GM18520 (cell line): ENCODE data around the gene PTK6.

Source experiments
- ATAC-seq: cut with Tn5 transposase; IDR thresholded peaks from one replicate; pipeline ENCODE4 v1.9.1; 2021; ENCODE audit not compliant: unreplicated experiment

PTK6 gene

DNA sequence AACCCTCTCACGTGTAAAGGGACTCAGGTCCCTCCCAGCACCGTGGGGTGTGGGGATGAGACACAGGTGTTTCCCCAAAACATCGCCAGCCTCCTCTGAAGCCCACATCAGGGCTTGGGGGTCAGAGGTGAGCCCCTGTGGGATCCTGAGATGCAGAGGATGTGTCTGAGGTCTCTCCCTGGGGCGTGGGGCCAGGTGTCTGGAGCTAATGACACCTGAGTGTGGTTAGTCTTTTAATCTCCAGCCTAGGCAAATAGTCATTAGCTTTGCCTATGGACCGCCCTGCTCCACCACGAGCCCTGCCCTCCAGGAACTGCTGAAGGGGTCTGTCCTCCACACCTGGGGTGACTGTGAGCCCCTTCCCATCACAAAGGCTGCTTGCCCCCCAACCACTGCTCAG lies 8.6 kb upstream of the PTK6 start:
- no peak for ATAC-seq

DNA sequence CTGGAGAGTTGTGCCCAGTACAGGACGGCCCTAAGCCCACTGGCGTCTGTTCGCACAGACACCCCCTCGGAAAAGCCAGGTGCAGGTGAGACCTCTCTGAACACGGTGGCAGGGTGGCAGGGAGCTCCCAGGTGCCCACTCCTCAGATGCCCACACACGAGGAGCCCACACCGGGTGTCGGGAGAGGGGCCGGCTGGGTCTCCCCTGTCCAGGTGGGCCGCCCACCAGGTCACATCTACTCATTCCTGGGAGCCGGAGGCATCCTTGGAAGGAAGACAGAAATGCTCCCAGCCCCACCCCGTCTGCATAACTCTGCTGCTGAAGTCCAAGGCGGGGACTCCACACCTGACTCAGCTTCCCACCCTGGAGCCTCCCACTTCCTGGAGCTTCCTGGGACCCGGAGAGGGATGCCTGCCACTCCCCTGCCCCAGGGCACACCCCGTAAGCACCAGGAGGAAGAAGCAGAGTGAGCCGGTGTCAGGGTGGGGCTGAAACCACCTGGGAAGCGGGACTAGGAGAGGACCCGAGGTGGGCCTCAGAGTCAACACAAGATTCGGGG lies 7.9 kb upstream of the PTK6 start:
- no peak for ATAC-seq

DNA sequence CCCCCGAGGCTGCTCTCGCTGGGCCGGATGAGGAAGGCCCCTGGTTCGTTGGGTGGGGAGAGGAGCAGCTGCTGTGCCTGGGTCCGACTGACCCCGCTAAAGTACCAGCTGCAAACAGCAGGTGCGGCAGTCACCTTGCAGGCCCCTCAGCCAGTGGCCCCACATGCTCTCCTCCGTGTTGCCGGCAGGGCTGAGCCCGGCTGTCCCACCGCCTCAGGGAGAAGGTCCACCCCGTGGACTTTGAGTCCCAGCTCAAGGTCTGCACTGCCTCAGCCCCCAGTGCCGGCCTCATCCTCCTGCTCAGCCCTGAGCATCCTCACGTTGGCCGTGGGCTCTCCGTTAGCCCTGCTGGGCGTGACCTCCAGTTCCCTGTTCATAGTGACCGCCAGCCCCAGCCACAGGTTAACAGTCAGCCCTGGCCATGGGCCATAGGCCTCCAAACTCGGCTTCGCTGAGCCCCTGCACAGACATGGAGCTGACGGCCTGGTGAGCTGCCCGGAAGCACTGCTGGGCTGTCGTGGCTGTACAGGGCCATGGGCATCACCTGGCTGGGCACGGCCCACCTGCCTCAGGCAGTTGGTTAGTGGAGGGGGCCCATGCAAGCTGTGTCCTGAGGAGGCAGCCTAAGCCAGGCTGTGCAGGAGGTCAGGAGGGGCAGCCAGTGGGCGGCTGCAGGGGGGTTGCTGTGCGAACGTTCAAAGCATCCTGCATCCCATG lies 7.2 kb upstream of the PTK6 start:
- no peak for ATAC-seq

DNA sequence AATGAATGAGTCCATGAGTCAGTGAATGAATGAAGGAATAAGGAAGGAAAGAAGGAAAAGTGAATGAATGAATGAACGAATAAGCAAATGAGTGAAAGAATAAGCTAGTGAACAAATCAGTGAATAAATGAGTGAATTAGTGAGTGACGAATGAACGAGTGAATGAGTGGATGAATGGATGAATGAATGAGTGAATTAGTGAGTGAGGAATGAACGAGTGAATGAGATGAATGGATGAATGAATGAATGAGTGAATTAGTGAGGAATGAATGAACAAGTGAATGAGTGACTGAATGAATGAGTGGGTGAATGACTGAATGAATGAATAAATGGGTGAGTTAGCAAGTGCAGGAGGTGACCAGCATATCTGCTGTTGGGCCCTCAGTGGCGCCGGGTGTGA lies 6.6 kb upstream of the PTK6 start:
- no peak for ATAC-seq

DNA sequence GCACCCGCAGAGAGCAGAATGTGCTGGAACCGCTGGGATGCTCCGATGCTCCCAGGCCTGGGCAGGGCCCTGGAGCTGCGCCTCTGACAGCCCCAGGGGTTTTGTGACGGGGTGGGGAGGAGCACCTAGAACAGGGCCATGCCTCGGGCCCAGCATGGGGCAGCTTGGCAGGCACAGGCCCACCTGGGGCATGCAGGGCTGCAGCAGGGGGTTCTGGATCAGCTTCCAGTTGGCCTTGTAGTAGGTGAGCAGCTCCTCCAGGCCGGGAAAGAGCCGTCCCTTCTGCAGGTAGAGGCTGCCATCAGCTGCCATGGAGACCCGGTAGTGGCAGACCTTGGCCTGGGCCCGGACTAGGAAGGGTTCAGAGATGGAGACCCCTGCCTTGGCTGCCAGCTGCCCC lies 6.0 kb upstream of the PTK6 start:
- no peak for ATAC-seq

DNA sequence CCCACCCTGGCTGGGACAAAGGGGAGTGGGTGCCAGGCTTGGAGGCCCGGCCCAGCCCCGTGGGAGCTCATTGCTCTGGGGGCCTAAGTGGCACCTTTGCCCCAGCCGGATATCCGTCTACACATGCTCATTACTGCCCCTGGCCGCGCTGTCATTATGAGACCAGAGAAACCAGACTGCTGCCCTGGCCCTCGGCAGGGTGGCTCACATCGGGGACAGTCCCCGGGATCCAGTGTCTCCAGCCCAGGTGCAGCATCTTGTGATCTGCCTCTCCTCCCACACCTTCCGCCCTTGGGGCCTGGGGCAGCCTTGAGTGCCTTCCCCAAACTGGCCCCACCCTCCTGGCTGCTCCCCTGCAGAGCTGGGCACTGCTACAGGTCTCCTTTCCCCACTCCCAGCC lies 5.5 kb upstream of the PTK6 start:
- no peak for ATAC-seq

DNA sequence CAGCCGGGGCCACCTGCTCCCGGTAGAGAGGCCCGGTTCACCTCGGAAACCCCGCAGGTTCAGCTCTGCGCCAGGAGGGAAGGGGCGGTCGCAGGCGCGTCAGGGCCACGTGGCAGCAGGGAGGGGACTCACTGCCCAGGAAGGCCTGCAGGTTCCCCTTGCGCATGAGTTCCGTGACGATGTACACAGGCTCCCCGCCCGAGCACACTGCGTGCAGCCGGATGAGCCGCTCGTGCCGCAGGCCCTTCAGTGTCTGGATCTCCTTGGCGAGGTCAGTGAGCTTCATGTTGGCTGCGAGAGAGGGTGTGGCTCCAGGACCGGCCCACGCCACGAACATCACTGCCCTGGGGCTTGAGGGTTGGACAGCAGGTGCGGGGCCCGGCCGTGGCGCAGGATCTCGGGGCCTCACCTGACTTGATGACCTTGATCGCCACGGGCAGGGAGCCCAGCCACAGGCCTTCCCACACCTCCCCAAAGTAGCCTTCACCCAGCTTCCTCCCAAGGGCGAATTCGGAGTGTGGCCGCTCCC lies 4.9 kb upstream of the PTK6 start:
- ATAC-seq: no peak

DNA sequence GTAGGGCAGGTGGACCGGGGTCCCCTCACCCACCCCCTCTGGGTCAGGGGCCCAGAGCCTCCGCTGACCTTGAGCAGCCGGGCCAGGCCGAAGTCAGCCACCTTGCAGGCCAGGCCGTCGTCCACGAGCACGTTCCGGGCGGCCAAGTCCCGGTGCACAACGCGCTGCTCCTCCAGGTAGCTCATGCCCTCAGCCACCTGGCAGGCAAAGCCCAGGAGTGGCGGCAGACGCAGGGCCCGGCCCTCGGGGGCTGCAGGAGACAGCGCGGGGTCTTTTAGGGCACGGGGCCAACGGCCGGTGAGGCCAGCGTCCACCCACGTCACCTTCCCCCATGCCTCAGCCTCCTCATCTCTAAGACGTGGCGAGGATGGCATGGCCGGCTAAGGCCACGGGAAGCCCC lies 4.2 kb upstream of the PTK6 start:
- no peak for ATAC-seq

DNA sequence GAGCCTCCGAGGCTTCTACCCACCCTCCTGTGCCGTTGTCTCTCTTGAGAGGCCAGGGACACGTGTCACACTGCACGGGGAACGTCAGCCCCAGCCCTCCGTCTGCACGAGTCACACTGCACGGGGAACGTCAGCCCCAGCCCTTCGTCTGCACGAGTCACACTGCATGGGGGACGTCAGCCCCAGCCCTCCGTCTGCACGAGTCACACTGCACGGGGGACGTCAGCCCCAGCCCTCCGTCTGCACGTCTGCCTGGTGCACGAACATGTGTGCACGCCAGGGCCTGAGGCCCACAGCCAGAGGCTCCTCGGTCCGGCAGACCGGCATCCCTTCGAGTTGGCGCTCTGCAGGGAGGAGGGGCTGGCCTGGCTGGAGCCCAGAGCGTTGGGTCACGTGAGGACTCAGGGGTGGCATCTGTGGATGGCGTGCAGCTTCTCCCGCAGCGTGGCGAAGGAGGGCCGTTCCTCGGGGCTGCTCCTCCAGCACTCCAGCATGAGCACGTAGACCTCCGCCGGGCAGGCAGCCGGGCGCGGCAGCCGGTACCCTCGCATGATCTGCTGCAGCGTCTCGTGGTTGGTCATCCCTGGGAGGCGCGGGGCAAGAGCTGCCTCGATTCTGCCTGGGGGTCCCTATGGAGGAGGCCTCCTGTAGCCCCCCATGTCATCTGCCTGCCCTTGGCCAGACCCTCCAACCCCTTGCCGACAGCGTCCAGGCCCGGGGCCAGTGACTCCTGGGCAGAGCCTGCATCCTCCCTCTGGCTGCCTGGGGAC lies 3.4 kb upstream of the PTK6 start:
- no peak for ATAC-seq

DNA sequence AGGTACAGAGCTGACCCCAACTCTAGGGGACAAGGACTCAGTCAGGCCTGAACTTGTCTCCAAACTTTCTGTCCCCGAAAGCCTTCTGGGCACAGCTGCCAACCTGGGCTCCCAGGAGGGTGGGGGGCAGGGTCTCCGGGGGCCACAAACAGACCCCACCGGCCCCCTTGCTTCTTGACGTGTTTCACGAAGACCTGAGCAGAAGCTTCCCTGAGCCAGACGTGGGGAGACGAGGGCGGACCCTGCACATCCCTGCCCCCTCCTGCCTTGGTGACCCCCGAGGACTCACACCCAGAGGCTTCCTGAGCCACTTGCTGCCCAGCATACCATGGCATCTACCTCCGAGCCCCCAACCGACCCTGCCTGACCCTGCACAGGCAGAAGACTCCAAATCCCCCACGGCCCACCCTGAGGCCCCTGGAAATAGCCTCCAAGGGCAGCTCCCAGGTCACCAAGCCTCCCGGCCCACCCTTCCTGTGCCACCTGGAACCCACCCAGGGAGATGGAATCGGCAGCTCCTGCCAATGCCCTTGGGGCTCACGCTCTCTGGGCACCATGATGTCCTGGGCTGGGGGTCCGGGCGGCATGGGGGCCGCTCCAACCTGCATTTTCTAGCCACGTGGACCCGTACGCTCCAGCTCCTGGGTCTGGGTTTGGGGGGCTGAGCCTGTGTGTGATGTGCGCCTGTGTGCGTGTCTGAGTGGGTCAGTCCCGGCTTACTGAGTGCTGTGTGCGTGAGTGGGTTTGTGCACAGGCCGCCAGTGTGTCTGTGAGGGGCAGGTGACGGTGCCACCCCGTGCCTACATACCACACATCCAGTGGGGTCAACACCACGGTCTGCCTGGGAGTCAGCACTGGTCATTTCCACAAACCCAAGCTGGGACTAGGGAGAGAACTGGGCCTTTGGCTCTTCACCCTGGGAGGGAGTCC lies 2.5 kb upstream of the PTK6 start:
- ATAC-seq: no peak

DNA sequence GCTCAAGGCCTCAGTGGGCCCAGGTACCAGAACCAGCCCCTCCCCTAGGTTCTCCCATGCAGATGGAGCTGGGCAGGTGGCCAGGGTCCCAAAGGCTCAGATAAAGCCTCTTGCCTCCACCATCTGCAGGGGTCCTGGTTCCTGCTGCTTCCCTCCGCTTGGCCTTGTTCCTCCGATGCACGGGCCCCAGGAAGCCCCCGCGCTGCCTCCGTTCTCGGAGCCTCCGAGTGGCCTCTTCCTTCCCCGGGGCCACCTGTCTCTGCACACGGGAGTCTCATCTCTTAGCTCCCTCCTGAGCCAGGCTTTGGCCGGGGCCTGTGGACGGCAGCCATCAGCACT lies 1.9 kb upstream of the PTK6 start:
- no peak for ATAC-seq

DNA sequence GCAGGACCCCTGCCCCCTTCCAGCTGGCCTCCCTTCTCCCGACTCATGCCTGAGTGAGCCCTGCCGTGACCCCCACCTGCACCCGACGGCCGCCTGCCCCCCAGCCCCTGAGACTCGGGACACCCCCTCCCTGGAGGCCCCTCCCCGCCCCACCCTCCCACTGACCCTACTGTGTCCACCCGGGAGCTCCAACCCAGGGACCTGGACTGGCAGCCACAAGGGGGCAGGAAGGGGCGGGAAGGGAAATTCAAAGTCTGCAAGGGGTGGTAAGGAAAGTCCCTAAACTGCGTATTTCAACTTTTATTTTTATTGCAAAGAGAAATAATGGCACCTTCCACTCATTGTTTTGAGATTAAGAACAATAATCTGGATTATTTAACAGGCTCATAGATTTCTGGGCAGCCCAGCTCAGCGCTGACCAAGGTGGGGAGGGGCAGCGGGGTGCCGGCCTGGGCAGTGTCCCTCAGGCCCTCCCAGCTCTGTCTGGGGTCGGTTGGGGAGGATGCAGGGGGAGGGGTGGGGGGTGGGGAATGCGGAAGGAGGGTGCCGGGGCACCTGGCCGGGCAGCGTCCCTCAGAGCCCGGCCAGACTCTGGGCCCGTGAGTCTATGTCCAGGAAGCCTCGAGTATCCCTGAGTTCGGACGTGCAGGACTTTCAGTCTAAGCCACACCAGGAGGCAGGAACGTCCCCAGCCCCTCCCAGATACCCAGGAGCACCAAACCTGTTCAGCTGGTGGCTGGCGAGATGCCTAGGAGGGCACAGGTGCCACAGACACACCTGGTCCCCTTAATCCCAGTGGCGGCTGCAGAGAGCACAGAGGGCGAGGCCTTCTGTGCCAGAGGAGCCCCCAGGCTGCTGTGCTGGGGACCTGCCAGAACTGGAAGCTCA lies 1.3 kb upstream of the PTK6 start:
- no peak for ATAC-seq

DNA sequence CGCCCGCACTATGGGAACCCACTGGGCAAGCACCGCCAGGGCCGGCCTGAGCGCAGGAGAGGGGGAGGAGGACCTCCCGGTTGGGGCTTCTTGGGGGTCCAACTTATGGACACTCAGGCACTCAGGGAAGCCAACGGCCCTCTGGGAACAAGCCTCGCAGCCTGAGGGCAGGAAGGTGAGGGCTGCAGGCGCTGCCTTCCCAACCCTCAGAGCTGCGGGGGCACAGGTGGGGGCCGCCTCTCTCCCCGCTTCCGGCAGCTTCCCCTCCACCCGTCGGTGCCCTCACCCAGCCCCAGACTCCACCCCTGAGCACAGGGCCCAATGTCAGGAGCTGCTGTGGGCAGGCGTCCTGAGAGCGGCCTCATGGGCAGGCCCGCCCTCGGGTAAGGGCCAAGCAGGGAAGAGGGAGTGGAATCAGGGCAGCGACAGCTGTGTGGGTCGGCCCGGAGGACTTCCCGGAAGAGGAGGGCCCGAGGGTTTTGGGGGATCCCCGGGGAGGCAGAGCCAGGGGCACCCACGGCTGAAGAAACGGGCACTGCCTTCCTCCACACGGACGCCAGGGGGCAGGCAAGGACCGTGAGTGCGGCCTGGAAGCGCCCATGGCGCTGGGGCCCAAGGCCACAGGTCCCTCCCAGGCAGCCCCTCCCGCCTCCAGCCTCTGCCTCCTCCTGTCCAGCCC lies 488 bp upstream of the PTK6 start:
- ATAC-seq: peak; percentile 87

DNA sequence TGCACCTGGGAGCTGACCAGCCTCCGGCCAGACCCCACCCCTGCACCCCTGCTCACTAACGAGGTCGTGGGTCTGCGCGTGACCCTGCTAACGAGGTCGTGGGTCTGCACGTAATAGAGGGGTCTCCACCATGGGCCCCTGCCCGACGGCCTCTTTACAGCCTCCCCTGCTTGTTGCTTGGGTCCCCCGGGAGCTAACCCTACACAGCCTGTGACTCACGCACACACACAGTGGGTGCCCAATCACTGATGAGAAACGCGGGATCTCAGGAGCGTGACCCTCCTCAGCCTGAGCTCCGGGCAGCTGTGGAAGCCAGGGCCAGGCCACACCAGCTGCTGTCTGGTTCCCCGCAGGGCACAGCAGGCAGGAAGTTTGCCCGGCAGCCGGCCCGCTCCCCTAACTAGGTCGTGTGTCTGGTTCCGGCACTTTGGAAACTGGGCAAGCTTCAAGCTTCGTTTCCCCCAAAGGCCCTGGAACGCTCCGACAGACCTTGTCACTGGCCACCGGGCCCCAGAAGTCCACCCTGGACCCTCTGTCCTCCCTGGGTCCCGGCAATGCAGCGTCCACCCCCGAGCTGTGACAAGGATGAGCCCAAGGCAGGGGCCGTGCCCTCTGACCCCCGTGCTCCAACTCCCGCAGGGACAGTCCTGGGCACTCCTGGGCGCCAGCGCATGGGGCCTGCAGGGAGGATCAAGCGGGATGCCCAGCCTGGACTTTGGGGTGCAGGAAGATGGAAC lies 767 bp downstream of the PTK6 start:
- ATAC-seq: no peak

DNA sequence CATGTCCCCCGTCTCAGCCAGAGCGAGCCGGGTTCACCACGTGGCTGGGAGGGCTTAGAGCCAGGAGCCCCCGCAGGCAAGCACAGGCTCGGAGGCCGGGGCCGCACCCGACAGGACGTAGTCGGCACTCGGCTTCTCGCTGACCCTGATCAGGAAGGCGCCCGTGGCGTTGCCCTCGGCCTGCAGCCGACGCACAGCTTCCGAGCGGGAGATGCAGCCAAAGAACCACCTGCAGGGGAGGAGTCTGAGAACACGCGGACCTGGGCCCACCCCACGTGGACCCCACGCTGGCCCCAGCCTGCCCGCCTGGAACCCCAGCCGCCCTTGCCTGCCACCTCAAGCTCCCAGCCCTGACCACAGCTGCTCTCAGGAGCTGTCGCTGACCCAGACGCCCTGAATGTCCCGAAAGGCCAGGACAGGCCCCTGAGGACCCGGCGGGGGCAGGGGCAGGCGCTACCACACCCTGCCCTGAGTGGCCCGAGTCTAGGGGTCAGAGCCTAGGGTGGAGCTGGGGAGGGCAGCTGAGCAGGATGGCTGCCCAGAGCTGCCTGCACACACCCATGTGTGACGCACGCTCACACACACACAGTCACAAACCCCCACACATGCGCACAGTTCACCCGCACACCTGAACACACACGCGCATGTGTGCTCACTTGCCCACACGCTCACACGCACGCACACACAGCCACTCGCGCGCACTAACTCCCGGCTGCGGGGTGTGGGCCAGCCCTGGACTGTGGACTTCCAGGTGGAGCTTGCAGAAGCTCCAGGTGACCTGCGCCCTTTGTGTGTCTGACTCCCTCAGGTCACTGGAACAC lies 2.1 kb downstream of the PTK6 start:
- ATAC-seq: no peak

DNA sequence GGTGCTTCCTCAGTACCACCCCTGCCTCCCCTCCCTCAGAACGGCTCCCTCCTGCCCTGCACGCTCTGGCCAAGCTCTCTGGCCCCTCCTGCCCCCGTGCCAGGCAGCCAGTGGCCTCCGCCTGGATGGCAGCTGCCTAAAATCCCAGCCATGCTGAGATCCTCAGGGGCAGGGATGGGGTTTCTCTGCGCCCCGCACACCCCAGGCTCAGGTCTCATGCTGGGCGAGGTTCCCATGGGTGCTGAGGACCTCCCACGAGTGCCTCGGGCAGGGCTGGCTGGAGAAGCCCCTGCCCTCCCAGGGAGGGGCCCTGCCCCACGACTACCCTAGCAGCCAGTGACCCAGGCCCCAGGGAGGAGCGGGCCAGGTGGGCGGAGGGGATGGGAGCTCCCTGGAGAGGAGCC lies 2.7 kb downstream of the PTK6 start:
- no peak for ATAC-seq

DNA sequence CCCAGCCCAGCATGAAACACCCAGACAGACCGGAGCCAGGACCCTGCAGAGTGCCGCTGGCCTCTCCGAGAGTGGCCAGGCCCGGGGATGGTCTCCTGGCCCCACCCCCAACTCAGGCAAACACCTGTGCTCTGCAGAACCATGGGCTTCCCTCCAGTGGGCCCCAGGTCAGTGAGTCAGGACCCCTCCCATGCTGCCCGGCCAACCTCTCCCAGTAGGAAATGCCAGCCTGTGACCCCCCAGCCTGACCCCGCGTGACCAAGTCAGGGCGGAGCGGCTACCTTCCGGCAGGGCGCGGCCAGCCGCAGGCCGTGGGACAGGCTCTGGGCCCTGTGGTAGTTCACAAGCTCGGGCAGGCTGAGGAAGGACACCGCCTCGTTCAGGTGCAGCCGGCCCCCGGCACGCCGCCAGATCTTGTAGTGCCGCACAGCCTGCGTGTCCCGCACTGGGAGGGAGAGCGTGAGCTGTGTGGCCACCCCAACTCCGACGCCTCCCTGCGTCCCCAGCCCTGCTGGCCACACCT lies 3.2 kb downstream of the PTK6 start:
- ATAC-seq: no peak

DNA sequence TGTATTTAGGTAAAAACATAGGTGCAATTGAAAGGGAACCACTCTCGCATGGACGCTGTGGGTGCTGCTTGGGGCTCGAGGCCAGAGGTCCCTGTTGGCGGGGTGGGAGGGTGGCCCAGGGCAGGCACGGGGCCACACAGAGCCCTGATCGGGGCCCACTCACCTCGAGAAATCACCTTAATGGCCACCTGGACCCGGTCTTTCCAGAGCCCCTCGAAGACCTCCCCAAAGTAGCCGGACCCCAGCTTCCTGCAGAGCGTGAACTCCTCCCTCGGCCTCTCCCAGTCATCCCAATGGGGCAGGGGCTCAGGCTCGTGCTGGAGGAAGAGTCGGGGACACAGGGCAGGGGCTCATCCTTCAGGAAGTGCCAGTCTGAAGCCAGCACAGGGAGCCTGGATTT lies 3.8 kb downstream of the PTK6 start:
- no peak for ATAC-seq
